ENCODE measurements around the gene TTYH2. TPM values are rescaled to one million over a fixed set of nuclear protein-coding genes. Genes with fewer than 3 reads are reported as not detected.

TTYH2 gene
- total RNA-seq, 6 experiments from 2014 or later: 0.60 to 1.8 (median 1.3) TPM

DNA sequence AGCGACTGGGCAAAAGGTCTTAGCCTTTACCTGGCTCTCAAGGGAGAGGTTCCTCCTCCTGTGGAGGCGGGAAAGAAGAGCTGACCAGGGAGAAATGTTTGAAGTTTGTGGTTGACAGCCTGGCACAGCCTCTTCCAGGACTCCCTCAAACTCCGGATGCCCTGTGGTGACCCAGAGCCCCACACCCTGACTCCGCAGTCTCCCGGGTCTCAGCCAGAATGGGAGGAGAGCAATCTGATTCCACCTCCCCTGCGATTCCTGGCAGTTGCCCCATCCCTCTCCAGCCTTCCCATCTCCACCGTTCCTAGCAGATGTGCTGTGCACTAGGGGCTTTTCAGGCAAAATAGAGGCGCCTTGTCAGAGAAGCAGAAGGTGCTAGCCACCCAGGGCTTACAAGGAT is 55.2 kb downstream of the TTYH2 start:
- H3K27me3 ChIP-seq: no peaks in the 10 kb centered on the region
- intact Hi-C loops (cut with DNase I): no loop called here
- no peak overlapping the region for H3K4me3 ChIP-seq
- ATAC-seq: no peak
- DNase-seq: no peak
- no peaks in the 10 kb centered on the region for H3K36me3 ChIP-seq
- WGBS (ENCODE audit: insufficient coverage, low coverage, low lambda C conversion rate, missing lambda C conversion rate): 52% methylated on average over 5 of the region's 8 CpGs
- no peaks in the 10 kb centered on the region for H3K9me3 ChIP-seq
- no peaks in the 10 kb centered on the region for H3K4me1 ChIP-seq
- no peak overlapping the region for H3K27ac ChIP-seq
- TF ChIP-seq, protein P1, sequence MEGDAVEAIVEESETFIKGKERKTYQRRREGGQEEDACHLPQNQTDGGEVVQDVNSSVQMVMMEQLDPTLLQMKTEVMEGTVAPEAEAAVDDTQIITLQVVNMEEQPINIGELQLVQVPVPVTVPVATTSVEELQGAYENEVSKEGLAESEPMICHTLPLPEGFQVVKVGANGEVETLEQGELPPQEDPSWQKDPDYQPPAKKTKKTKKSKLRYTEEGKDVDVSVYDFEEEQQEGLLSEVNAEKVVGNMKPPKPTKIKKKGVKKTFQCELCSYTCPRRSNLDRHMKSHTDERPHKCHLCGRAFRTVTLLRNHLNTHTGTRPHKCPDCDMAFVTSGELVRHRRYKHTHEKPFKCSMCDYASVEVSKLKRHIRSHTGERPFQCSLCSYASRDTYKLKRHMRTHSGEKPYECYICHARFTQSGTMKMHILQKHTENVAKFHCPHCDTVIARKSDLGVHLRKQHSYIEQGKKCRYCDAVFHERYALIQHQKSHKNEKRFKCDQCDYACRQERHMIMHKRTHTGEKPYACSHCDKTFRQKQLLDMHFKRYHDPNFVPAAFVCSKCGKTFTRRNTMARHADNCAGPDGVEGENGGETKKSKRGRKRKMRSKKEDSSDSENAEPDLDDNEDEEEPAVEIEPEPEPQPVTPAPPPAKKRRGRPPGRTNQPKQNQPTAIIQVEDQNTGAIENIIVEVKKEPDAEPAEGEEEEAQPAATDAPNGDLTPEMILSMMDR (IDR thresholded peaks at IDR 0.05): no peak
- no peak for TF ChIP-seq POLR2A (IDR thresholded peaks at IDR 0.05)

DNA sequence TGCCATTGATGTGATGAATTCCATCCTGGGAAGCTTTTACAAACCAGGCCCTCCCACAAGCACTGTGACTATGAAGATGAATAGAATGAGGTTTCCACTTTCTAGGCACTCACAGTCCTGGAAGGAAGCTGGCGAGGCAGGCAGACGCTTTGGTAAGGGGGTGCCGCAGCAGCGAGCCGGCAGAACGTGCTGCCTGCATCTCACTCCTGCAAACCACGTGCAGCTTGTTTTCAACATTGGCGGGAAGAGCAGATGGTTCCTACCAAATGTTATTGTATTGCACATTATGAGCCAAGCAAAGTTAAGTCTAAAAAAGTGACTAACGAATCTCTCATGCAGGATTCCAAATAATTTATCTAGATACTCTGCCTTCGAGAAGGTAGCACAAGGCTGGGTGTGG is 57.0 kb downstream of the TTYH2 start:
- 47% methylated on average over 9 of the region's 10 CpGs for WGBS (ENCODE audit: insufficient coverage, low coverage, low lambda C conversion rate, missing lambda C conversion rate)
- no peak for DNase-seq
- ATAC-seq: no peak
- H3K27me3 ChIP-seq: no peaks in the 10 kb centered on the region
- no peaks in the 10 kb centered on the region for H3K4me1 ChIP-seq
- H3K9me3 ChIP-seq: no peaks in the 10 kb centered on the region
- TF ChIP-seq POLR2A (IDR thresholded peaks at IDR 0.05): no peak
- TF ChIP-seq, protein P1 (IDR thresholded peaks at IDR 0.05): no peak
- H3K4me3 ChIP-seq: no peak overlapping the region
- no peaks in the 10 kb centered on the region for H3K36me3 ChIP-seq
- intact Hi-C loops (cut with DNase I): no loop called here
- no peak overlapping the region for H3K27ac ChIP-seq

DNA sequence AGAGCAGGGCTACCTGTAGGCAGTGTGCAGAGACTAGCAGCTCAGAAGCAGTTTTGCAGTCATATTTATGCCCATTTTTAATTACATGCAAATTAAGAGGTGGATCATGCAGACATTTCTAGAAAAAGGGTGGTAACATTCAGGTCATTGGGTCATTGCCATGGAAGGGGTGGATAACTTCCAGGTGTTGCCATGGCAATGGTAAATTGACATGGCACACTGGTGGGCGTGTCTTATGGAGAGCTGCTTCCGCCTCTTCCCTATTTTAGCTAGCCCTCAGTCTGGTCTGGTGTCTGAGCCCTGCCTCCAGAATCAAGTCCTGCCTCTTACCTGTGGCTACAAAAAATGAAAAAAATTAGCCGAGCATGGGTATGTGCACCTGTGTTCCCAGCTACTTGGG is 57.9 kb downstream of the TTYH2 start:
- intact Hi-C loops (cut with DNase I): no loop called here
- no peak for TF ChIP-seq POLR2A (IDR thresholded peaks at IDR 0.05)
- TF ChIP-seq, protein P1 (IDR thresholded peaks at IDR 0.05): no peak
- Histone ChIP-seq H3K4me1 (no peaks in the 10 kb centered on the region), H3K27ac (no peak overlapping the region), H3K27me3 (no peaks in the 10 kb centered on the region), H3K4me3 (no peak overlapping the region), H3K36me3 (no peaks in the 10 kb centered on the region), H3K9me3 (no peaks in the 10 kb centered on the region)
- no peak for DNase-seq
- no CpG with 5 or more reads among the region's 3 CpGs for WGBS (ENCODE audit: insufficient coverage, low coverage, low lambda C conversion rate, missing lambda C conversion rate)
- no peak for ATAC-seq

DNA sequence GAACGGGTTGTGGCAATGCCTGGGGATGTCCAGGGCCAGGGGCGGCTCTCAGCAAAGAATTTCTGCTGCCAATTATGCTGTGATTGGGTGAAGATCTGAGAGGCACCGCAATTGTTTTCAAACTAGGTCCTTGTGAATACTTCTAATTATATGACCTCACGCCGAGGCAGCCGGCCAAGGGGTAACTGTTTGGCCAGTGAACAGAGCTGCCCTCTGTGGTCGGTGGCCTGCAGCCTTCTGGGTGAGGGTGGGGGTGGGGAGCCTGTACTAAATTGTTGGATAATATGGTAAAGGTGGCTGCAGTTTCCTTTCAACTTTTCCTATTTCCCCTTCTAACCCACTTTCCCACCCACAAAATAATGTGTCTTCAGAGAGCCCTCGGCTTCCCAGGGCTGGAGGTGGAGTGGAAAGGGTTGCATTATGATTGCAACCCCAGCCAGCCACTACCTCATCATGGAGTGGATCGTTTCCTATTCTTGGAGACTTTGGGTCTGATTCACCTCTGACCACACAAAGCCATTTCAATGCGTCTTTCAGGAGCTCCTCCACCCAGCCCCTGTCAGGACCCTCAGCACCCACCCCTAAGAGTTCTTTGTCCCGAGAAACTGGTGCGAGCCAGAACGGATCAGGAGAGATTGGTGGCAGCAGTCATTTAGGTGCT is 58.7 kb downstream of the TTYH2 start:
- DNase-seq (no peak), ATAC-seq (no peak)
- Histone ChIP-seq H3K9me3 (no peaks in the 10 kb centered on the region), H3K4me3 (no peak overlapping the region), H3K4me1 (no peaks in the 10 kb centered on the region), H3K36me3 (no peaks in the 10 kb centered on the region), H3K27ac (no peak overlapping the region), H3K27me3 (no peaks in the 10 kb centered on the region)
- intact Hi-C loops (cut with DNase I): no loop called here
- TF ChIP-seq POLR2A (IDR thresholded peaks at IDR 0.05): no peak
- TF ChIP-seq, protein P1 (IDR thresholded peaks at IDR 0.05): no peak
- WGBS (ENCODE audit: insufficient coverage, low coverage, low lambda C conversion rate, missing lambda C conversion rate): 60% methylated on average over 8 of the region's 13 CpGs

All from right lobe of liver (tissue), 6 donors.